CD4-positive, alpha-beta T cell treated with Interleukin-1 beta for 1 hour (primary cell): Measurements from ENCODE around the gene TULP4.
"Not testable (repeated sequence)": the region's sequence is repeated elsewhere in the genome, so short reads cannot be mapped to it uniquely, and the experiment has no call there.

Experiments used
- DNase-seq, 2 donors: peaks; one replicate each; pipeline ENCODE4 v3.0.0-alpha.2; 2020 to 2022

The TULP4 gene

GRCh38 chr6:158296854-158297324 lies 15.4 kb upstream of the TULP4 start:
- DNase-seq = not testable (repeated sequence)

DNA sequence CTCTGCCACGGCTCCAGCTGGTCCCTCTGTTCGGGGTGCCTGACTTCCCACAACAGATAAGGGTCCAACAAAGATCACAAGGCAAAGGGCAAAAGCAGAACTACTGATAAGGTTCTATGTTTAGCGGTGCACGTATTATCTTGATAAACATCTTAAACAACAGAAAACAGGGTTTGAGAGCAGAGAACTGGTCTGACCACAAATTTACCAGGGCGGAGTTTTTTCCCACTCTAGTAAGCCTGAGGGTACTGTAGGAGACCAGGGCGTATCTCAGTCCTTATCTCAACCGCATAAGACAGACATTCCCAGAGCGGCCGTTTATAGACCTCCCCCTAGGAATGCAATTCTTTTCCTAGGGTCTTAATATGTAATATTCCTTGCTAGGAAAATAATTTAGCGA lies 14.6 kb upstream of the TULP4 start:
- not testable (repeated sequence) for DNase-seq

DNA sequence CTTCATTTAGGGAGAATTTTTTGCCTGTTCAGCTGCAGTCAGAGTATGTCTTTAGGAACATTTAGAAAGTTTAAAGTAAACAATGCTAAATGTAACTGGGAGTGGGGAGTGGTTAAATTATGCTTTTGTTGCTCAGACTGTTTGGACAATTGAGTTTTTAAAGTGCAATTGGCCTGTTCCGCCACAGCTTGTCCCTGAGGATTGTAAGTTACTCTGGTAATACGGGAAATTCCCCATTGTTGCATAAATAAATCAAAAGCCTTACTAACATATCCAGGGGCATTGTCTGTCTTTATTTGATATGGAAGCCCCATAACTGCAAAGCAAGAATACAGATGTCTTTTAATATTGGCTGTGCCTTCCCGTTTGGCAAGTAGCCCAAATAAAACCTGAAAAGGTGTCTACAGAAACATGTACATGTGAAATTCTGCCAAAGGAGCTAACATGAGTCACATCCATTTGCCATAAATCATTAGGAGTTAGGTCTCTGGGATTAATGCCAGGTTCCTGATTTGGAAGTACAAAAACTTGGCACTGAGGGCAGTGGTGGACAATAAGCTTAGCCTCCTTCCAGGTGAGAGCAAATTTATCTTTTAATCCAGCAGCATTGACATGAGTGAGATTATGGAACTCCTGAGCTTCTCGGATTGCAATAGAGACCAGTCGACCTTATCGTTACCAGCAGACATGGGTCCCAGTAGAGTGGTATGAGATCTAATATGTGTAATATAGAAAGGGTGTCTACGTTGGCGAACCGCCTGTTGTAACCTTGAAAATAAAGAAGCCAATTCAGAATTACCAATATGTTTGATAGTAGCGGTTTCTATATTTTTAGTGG lies 11.7 kb upstream of the TULP4 start:
- DNase-seq = not testable (repeated sequence)

DNA sequence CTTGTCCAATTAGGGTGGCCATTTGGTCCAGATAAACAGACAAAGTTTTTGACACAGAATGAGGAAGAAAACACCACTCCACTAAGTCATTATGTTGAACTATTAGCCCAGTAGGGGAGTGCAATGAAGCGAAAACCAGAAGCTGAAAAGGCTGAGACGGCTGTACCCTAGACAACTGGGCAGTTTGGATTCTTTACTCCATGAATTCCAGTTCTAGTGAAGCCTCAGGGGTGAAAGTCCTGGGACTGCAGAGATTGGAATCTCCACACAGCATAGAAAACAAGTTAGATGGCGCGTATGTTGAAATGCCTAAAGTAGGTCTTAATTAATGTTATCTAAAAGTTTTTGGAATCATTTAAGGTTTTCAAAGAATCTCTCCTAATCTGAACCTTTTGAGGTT lies 10.7 kb upstream of the TULP4 start:
- not testable (repeated sequence) for DNase-seq

GRCh38 chr6:158302195-158302796 lies 10.0 kb upstream of the TULP4 start:
- not testable (repeated sequence) for DNase-seq

GRCh38 chr6:158303210-158303731 lies 9.0 kb upstream of the TULP4 start:
- no peak for DNase-seq

DNA sequence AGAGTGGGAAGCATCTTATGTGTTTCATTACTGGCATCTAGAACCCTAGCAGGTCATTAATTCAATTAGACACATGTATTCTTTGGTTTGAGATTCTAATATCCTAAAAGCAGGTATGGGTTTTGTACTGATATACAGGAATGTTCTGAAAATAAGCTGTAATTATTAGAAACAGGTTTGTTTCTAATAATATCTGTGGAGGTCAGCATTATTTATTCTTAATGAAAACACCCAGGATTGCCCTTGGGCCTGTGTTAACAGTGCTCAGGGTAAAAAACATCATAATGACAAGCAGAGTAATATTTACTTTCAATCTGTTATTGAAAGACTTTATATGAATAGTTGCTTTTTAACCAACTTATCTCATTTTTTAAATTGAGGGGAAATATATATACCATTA lies 8.0 kb upstream of the TULP4 start:
- no peak for DNase-seq

DNA sequence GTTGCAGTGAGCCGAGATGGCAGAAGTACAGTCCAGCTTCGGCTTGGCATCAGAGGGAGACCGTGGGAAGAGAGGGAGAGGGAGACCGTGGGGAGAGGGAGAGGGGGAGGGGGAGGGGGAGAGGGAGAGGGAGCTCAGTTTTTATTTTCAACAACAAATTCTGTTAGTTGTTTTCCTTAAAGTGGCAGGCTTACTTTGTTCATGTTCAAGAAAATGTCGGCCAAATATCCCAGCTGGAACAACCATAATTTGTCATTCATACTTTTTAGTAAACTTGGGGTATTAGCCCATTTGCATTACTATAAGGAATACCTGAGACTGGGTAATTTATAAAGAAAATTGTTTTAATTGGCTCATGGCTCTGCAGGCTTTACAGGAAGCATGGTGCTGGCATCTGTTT lies 2.5 kb upstream of the TULP4 start:
- DNase-seq = no peak

- DNase-seq = no peak
Measured at GRCh38 chr6:158311193-158311592, 1.1 kb upstream of the TULP4 start.

DNA sequence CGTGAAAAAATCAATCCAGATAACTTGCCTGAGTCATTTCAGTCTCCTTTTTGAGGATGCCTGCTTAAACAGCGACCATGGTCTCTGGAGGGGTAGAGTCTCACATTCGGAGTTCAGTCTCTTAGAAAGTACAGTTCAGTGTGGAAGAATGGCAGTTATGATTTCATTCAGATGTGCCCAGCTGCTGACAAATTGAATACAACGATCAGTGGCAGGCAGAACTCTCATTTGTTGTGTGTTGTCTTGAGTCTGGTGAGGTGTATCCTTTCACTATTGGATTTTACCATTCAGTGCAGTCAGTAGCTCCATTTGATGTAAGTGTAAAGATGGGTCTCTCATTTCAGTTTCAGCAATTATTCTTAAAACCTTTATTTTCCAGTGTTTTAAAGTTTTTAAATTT lies 639 bp upstream of the TULP4 start:
- DNase-seq = no peak

GRCh38 chr6:158312672-158313397 lies 570 bp downstream of the TULP4 start:
- no peak for DNase-seq

DNA sequence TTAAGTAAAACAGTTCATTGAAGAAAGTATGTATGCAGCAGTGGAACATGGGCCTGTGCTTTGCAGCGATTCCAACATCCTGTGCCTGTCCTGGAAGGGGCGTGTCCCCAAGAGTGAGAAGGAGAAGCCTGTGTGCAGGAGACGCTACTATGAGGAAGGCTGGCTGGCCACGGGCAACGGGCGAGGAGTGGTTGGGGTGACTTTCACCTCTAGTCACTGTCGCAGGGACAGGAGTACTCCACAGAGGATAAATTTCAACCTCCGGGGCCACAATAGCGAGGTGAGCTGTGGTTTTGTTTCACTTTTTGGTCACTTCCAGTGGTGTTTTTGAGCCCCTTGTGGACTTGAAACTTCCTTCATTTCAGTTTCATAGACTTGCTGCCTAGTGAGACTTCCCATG lies 1.7 kb downstream of the TULP4 start:
- peak in 1 of 2 donors; percentile 31 for DNase-seq

- no peak for DNase-seq
Measured at GRCh38 chr6:158314737-158315136, 2.5 kb downstream of the TULP4 start.

DNA sequence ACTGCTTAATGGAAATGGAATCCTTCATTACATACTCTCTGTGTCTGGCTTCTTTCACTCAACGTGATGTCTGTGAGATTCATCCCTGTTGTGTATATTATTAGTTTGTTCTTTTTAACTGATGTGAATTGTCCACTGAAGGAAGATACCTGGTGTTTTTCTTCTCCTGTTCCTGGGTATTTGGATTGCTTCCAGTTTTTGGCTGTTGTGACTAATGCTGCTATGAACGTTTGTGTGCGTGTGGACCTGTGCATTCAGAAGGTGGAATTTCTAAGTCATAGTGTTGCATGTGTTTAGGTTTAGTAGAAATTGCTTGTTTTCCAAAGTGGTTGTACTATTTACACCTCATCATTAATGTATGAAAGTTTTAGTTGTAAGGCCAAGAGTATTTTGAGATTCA lies 3.8 kb downstream of the TULP4 start:
- no peak for DNase-seq

DNA sequence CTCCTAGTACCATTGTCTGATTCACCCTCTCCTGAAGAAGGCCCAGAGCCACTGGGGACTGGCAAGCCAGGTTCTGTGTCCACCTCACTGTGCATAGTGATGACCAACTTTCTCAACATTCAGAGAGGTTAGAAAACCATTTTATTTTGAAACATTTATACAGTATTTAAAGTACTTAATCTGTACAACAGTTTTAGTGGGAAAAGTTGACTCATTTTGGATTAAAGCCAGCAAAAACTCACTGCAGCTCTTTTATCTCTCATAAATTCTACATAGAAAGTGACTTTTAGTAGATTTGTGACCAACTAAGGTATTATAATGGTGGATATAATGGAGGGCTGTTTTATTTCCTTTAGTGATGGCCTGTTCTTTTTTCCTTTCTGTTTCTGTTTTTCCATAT lies 9.7 kb downstream of the TULP4 start:
- no peak for DNase-seq

DNA sequence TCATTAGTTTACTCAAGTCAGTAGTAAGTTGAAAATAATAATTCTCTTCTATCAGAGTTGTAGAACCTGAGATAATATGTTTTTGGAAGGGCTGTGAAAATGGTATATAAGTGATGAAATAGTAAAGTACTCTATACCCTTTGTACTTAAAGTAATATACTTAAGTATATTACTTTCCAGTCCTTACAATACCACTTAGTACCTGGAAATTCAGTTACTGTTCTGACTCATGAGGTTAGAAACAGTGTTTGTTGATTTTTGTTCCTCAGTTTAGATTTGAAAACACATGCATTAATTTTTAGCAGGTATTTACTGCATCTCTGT lies 10.1 kb downstream of the TULP4 start:
- no peak for DNase-seq

DNA sequence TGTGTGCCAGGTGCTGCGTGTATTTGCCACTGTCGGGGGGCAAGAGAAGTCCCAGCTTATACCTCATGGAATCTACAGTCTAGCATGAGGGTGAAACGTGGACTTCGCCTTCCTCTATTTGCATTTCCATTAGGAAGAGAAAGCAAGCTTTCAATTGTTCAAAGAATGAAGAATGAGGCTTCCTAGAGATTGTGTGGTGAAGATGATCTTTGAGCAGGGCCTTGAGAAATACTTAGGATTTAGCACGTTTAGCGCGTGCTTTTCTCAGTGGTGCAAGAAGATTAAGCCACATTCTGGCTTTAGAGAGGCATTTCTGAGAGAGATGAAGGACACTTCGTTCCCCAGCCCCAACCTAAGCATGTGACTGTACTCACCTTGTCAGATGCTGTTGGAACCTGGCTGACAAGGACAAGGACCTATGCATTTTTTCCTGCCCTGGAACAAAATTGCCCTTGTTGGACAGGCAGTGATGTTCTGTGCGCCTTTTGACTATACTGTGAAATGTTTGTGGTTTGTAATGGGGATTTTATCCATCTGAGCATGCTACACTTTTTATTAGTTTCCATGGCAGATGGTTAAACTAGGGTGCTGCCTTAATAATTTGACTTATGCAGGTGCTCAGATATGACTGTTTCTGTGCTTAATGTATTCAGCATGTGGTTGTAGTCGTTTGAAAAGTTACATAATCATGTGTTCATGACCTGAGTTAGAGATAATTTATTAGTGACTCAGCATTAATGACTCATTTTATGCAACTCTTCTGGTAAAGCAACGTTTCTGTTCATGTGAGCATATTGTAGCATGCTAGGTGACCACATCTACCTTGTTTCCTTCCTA lies 10.7 kb downstream of the TULP4 start:
- peak in 1 of 2 donors; percentile 5 for DNase-seq

- DNase-seq = no peak
Measured at GRCh38 chr6:158323561-158323958, 11.3 kb downstream of the TULP4 start.

- no peak for DNase-seq
Measured at GRCh38 chr6:158324136-158324535, 11.9 kb downstream of the TULP4 start.

GRCh38 chr6:158327211-158327610 lies 14.9 kb downstream of the TULP4 start:
- DNase-seq = no peak

GRCh38 chr6:158328952-158329351 lies 16.7 kb downstream of the TULP4 start:
- DNase-seq = no peak

DNA sequence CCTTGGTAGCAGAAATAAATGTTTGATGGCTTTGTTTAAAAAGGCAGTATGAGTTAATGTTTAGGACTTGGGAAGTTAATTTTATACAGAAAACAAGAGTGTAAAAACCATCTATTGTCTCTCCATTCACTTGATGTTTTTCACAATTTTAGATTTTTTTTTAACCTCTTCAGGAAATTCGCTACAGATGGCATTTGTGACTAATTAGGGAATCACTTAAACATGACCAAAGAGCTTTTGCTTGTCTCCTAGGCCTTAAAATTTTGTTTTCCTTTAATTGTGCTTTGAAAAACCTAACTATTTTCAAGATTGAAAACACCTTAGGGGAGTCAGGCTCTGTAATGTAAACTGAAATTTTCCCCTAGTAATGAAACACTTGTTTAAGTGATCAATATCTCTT lies 17.3 kb downstream of the TULP4 start:
- DNase-seq = no peak

DNA sequence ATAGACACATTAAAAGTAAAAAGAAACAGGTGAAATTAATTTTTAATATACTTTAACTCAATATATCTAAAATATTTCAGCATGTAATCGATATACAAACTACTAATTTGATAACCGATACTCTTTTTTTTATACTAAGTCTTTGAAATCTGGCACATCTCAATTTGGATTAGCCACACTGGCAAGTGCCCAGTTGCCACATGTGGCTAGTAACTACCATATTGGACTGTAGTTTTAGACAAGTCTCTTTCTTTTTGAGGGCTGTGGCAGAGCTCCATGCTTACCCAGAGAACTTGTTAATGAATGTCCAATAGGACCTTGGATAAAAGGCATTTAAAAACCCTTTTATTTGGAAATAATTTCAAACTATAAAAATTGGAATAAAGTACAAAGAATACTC lies 17.8 kb downstream of the TULP4 start:
- no peak for DNase-seq
